ENCODE data around the gene MYOF. TPM values are rescaled to one million over a fixed set of nuclear protein-coding genes. Genes with fewer than 3 reads are reported as not detected.

The MYOF gene
- total and polyA plus RNA-seq, 7 donors = 0.70 to 9.4 (median 4.2) TPM

DNA sequence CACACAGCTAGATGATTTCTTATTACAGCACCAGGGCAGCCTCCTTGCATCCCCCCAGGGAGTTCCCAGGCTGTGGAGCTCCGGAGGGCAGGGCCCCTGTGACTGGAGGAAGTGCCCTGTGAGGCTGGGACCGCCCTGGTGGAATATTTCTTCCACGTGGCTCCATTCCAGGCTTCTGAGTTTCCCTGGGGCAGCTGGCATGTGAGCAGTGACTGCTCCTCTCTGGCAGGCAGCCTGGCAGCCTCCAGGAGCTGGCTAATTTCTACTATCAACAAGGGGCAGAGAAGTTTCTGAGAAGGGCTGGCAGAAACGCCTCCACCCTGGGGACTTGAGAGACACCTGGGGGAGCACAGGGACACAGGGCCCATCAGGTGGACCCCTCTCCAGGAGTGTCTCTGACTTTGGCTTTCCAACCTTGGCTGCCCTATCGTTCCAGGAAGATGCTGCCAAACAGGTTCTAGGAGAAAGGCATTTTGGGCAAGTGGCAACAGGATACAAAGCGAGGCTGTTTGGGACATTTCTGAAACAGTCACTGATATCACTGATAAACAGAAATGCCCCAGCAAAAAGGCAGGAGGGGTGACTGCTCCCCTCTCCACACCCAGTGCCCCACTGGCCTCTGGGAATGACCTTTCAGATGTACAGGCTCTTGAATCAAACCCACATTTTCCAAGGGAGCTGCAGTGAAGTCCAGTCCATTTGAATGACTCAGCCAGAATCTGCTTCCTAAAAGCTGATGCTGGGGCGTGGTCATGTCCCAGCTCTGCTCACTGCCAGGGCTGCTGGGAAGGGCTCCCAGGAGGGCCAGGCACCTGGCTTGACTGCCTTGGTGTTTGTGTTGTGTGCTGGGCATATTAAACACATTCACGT lies 16.1 kb downstream of the MYOF start:
- peak overlapping the region; percentile 79 for H3K27ac ChIP-seq
- no peak overlapping the region for H3K4me3 ChIP-seq
- intact Hi-C loops (cut with DNase I) = no loop called here
- peaks cover 17% of the 10 kb centered on the region for H3K4me1 ChIP-seq
- peak; percentile 73 to 78 for DNase-seq
- H3K36me3 ChIP-seq (ENCODE audit: insufficient read depth in 1 of 2, low read depth in 1 of 2) = no peaks in the 10 kb centered on the region
- peak; percentile 78 to 82 (median 80) for ATAC-seq
- 11 to 20% (median 15%) methylated on average over 8 of the region's 8 CpGs for WGBS, 3 donors
- no peak for TF ChIP-seq CTCF (IDR thresholded peaks at IDR 0.05)
- H3K27me3 ChIP-seq (ENCODE audit: insufficient read depth in 3 of 3, low read length in 2 of 3) = no peaks in the 10 kb centered on the region
- no peaks in the 10 kb centered on the region for H3K9me3 ChIP-seq

GRCh38 chr10:93464776-93465388 lies 17.3 kb downstream of the MYOF start:
- ATAC-seq = no peak
- Histone ChIP-seq H3K27ac (peak overlapping the region; percentile 79), H3K4me1 (peaks cover 13% of the 10 kb centered on the region), H3K27me3 (ENCODE audit: insufficient read depth in 3 of 3, low read length in 2 of 3) (no peaks in the 10 kb centered on the region), H3K36me3 (ENCODE audit: insufficient read depth in 1 of 2, low read depth in 1 of 2) (no peaks in the 10 kb centered on the region), H3K9me3 (no peaks in the 10 kb centered on the region), H3K4me3 (no peak overlapping the region)
- intact Hi-C loops (cut with DNase I) = no loop called here
- WGBS, 3 donors = 70 to 83% (median 75%) methylated on average over 5 of the region's 5 CpGs
- TF ChIP-seq CTCF (IDR thresholded peaks at IDR 0.05) = no peak
- no peak for DNase-seq

DNA sequence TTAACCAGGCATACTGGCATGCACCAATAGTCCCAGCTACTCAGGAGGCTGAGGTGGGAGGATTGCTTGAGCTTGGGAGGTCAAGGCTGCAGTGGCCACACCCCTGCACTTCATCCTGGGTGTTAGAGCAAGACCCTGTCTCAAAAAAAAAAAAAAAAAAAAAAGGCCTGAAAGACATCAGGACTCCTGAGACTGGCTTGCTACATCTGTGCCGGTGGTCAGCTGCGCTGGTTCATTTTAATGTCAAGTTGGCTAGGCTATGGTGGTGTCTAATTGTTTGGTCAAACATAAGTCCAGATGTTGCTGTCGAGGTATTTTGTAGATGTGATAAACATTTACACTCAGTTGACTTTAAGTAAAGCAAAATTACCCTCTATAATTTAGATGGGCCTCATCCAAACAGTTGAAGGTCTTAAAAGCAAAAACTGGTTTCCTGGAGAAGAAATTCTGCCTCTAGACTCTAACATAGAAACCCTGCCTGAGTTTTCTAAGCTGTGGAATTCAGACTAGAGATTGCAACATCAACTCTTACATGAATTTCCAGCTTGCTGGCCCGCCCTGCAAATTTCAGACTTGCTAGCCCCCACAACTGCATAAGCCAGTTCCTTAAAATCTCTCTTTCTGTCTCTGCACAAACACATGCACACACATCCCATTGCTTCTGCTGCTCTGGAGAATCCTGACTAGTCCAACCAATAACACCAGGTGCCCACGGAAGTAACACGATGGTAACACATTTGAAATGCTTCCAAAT lies 18.2 kb downstream of the MYOF start:
- H3K36me3 ChIP-seq (ENCODE audit: insufficient read depth in 1 of 2, low read depth in 1 of 2) = no peaks in the 10 kb centered on the region
- intact Hi-C loops (cut with DNase I) = no loop called here
- no peaks in the 10 kb centered on the region for H3K27me3 ChIP-seq (ENCODE audit: insufficient read depth in 3 of 3, low read length in 2 of 3)
- TF ChIP-seq CTCF (IDR thresholded peaks at IDR 0.05) = no peak
- peak overlapping the region; percentile 41 for H3K27ac ChIP-seq
- peaks cover 18% of the 10 kb centered on the region for H3K4me1 ChIP-seq
- 34 to 45% (median 40%) methylated on average over 6 of the region's 6 CpGs for WGBS, 3 donors
- H3K4me3 ChIP-seq = no peak overlapping the region
- no peaks in the 10 kb centered on the region for H3K9me3 ChIP-seq
- ATAC-seq = peak in 1 of 4 donors; percentile 57
- DNase-seq = peak in 1 of 2 donors; percentile 40

DNA sequence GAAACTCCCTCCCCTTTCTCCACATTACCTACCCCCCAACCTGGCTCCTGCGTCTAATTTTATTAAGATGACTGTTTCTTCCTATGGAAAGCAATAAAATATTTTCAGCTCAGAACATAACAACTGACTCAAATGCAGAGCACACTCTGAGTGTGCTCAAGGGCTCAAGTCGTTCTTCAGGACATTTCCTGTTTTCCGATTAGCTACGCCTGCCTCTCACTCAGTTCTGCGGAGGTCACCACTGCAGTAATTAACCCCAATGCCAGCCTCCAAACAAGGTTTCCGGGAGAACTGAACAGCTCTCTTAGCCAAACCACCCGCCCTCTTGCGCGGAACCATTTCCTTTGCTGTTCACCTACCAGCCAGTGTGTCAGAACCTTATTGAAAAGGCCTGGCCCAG lies 19.3 kb downstream of the MYOF start:
- no peak for DNase-seq
- no peak for ATAC-seq

More for the DNA sequence above, 19.3 kb downstream of the MYOF start:
- Histone ChIP-seq H3K36me3 (ENCODE audit: insufficient read depth in 1 of 2, low read depth in 1 of 2) (no peaks in the 10 kb centered on the region), H3K27me3 (ENCODE audit: insufficient read depth in 3 of 3, low read length in 2 of 3) (no peaks in the 10 kb centered on the region), H3K27ac (no peak overlapping the region), H3K9me3 (no peaks in the 10 kb centered on the region), H3K4me1 (peaks cover 23% of the 10 kb centered on the region), H3K4me3 (no peak overlapping the region)
- intact Hi-C loops (cut with DNase I) = no loop called here
- 60 to 77% (median 64%) methylated on average over 9 of the region's 9 CpGs for WGBS, 3 donors
- no peak for TF ChIP-seq CTCF (IDR thresholded peaks at IDR 0.05)

Data from psoas muscle (tissue), 8 donors.